ENCODE measurements around the gene LCNL1.

Gene LCNL1

DNA sequence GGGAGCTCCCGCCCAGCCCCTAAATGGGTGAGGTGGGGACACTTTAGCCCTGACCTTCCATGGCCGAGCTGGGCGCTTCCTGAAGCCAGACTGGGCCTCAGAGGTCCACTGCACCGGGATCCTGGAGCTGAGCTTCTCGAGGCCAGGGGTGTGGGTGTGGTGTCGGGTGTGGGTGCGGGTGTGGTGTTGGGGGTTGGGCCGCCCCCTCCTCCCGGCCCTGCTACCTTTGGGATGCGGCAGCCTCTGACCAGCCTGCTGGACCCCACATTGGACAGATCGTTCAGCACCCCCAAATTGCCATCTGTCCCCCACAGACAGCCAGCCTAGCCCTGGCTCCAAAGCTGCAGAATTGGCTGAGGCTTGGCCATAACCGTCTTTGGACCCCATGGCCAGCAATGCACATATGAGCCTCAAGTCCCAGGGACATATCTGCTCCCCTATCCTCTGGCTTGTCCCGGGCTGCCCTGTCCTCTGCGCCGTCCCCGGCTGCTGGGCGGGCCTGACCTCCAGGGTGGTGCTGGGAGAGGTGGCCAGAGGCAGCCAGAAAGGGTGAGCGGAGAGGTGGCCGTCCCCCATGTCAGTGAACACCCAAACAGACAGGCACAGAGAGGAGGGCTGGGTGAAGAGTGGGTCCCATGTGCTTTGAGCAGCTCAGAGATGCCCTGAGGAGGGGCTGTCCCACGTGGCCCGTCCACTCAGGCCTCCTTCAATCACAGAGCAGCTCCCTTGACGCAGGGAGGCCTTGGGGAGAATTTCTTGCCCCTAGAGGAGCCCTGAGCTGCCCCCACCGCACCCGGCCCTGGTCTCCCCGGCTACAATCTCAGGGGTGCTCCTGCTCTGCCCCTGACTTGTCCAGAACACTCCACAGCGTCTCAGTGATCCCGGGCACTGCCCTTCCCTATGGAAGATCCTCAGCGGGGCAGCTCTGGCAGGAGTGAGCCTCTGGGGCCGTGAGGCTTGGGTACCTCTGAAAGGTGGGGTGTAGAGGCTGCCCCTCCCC, 8.9 kb upstream of the LCNL1 start:
- no peak for DNase-seq (ENCODE audit: insufficient read length, low spot score)
- no peak for FAIRE-seq

DNA sequence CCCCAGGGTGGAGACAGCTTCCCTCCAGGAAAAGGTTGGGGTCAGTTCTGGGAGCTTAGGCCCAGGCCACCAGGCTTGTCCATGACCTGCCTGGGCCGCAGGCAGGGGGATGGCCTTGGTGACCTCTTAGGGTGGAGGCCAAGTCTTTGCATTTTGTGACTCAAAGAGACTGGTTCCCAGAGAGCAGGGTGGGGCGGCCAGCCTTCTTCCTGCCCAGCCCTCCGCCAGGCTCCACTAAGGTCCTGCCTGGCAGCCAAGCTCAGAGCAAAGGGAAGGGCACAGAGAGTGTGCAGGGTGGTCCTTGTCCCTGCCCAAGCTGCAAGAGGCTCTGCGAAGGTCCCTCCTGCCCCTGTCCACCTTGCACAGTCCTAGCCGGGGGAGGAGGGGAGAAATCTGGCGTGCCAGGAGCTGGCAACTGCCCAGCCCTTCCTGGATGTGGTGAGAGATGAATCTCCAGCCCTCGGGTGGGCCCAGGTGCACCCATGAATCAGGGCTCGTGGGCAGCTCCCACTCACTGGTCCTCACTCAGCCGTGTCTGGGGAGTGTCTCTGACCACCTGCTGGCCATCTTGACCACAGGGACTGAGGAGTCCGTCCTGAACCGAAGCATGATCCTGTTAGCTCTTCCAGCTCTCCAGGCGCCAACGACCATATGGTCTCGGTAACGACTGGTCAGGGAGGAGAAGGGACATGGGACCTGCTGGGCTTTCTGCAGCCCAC, 7.8 kb upstream of the LCNL1 start:
- no peak for FAIRE-seq
- no peak for DNase-seq (ENCODE audit: insufficient read length, low spot score)

DNA sequence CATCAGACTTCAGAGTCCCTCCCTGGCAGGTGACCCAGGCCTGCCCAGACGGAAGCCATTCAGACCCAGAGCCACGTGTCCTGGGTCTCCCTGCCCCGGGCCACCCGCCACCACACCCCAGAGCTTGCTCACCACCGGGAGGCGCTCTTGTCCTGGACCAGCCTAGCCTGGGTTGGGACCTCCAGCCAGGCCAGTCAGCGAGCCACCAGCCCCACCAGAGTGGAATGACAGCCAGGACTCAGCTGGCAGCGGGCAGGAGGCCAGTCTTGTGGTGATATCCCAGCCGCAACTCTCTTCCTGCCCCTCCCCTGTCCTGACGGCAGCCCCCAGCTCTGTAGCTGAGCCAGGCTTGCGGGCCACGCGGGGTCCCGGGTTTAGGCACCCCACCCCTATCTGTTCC, 7.1 kb upstream of the LCNL1 start:
- FAIRE-seq (no peak), DNase-seq (ENCODE audit: insufficient read length, low spot score) (no peak)

DNA sequence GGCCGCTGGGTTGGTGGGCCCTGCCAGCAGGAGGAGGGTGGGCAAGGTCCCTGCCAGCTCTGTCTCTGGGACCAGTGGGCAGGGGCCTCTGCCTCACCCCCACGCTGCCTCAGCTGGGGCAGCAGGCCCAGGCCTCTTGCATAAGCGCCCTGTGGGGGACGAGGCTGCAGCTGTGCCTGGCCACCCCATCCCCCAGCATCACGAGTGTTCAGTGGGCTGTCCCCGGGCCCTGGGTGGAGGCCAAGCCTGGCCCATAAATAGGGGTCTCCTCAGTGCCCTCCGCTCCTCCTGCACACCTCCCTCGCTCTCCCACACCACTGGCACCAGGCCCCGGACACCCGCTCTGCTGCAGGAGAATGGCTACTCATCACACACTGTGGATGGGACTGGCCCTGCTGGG, 5.6 kb upstream of the LCNL1 start, which contains the start of gene PTGDS:
Gene PTGDS, plus strand, starts transcription at position 282 of the 400 bp plus-strand sequence. Its CDS starts 75 bp downstream, at position 357.
- no peak for DNase-seq (ENCODE audit: insufficient read length, low spot score)
- FAIRE-seq, result no peak

DNA sequence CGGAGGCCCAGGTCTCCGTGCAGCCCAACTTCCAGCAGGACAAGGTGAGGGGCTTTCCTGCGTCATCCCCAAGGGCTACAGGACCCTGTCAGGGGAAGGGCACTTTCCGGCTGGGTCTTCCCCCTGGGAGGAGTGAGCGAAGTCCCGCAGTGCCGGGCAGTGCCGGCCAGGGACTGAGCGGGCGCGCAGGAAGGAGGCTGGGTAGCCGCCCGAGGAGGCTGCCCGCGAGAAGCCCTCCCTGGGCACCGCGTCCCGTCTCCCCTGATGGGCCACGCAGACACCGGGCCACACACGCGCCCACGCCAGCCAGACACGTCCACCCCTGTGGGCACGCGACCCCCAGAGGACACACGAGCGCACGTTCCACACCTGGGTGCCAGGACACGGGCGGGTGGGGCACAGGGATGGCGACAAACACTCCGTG, 5.1 kb upstream of the LCNL1 start:
- no peak for DNase-seq (ENCODE audit: insufficient read length, low spot score)
- no peak for FAIRE-seq

DNA sequence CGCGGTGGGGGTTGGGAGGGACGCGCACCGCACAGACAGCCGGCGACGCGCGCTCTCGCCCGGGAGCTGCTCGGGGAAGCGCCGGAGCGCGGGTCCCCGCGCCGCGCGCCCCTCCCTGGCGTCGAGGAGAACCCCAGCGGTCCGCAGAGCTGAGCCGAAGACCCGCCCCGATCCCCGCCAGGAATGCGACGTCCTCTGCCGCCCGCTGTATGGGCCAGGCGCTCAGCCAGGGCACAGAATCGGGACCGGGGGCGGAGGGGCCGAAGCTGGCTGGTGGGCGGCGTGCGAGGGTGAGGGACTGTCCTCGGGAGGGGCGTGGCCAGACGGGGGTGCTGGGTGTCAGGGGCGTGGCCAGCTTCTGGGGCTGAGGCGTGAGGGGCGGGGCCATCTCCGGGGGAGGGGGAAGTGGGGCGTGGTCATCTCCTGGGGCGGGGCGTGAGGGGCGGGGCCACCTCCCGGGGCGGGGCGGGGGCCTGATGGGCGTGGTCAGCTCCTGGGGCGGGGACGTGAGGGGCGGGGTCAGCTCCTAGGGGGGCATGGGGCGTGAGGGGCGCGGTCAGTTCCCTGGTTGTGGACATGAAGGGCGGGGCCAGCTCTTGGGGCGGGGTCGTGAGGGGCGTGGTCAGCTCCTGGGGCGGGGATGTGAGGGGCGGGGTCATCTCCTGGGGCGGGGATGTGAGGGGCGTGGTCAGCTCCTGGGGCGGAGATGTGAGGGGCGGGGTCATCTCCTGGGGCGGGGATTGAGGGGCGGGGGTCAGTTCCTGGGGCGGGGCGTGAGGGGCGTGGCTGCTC, 4.5 kb upstream of the LCNL1 start:
- FAIRE-seq (no peak), DNase-seq (ENCODE audit: insufficient read length, low spot score) (peak; percentile 65)

DNA sequence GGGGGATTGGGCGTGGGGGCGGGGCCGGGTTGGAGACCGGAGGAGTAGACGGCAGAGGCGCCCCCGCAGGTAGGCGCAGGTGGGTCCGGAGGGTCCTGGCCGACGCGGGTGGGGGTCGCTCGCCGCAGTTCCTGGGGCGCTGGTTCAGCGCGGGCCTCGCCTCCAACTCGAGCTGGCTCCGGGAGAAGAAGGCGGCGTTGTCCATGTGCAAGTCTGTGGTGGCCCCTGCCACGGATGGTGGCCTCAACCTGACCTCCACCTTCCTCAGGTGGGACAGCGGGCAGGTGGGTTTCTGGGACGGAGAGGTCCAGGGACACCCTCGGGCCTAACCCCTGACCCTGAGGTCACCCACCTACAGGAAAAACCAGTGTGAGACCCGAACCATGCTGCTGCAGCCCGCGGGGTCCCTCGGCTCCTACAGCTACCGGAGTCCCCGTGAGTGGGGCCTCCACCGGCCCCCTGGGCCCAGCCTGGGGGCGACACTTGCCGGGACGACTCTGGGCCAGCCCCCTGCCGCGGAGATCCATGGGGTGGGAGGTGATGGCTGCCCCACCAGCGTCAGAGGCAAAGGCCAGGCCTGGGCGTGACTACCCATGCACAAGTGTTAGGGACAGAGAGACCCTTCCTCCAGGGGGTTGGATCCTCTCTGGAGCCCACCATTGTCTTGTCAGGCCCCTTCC, 3.8 kb upstream of the LCNL1 start:
- no peak for DNase-seq (ENCODE audit: insufficient read length, low spot score)

DNA sequence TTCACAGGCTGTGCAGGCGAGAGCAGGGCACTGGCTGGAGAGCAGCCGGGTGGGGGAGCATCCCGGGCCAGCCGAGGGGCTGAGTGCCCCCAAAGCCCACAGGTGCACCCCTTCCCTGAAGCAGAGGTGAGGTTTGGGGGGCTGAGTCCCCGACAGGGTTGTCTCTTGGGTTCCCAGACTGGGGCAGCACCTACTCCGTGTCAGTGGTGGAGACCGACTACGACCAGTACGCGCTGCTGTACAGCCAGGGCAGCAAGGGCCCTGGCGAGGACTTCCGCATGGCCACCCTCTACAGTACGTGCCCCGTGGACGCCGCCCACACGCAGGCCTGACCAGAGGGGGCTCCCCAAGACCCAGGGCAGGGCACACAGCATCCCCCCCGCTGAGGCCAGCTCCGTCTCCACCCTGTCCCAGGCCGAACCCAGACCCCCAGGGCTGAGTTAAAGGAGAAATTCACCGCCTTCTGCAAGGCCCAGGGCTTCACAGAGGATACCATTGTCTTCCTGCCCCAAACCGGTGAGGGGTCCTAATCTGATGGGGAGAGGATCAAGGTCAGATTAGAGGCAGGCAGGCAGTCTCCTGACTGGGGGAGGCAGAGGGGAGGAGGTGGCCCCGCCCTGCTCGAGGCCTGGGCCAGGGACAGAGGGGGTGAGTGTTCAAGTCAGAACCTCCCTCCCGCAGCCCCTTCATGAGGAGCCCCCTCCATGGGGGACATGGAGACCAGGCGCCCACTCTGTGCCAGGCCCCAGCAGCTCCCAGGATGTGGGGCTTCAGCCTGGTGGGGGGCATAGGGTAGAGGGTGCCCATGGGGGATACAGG, 2.8 kb upstream of the LCNL1 start:
- no peak for DNase-seq (ENCODE audit: insufficient read length, low spot score)
- FAIRE-seq, result no peak

More for the DNA sequence above, 3.8 kb upstream of the LCNL1 start:
- no peak for FAIRE-seq

DNA sequence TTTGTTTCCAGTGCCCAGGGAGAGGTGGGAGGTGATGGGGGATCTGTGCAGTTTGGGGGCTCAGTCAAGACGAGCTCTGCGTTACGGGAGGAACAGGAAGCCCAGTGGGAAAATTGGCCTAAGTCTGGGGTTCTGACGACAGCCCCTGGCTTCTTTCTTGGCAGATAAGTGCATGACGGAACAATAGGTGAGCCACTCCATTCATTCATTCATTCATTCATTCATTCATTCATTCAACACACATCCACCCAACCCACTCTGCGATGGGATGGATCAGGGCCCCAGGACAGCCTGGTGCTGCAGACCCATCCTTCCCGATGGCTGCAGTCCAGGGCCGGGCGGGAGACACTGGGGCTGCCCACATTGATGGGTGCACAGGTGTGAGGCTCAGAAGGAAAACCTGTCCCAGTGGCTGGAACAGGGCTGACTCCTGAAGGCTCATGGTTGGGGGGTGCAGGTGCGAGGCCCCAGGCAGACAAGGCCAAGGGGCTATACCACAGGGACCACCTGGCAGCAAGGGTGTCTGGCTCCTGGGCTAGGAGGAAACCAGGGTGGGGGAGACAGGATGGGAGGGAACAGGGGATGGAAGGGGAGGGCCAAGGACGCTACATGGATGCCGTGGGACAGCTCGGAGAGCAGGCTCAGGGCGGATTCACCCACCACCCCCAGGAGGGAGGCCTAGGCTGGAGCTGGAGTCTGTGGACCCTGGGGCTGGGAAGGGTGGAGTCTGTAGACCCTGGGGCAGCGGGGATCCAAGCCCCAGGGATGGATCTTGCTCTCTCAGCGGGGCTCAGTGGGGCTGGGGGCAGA, 1.9 kb upstream of the LCNL1 start:
- FAIRE-seq (no peak), DNase-seq (ENCODE audit: insufficient read length, low spot score) (no peak)

DNA sequence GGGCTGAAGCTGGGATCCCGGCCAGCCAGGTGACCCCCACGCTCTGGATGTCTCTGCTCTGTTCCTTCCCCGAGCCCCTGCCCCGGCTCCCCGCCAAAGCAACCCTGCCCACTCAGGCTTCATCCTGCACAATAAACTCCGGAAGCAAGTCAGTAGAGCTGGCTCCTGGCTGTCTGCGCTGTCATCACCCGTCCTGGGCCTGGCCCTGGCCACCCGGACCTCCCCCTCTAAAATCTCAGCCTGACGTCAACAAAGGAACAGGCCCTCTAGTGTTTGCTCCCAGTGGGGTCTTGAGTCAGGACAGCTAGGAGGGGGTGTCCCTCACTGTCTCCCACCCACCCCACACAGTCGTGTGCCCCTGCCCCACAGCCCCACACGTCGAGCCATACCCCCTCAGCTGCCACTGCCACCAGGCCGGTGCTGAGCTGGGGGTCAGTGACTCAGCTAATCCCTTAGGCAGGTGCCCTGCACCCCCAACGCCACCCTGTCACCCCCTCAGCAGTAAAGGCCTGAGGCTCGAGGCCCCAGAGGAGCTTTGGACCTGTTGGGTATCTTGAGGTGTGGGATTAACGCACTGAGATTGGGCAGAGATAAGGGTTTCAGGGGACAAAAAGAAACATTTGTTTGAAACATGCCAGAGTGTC, 1.1 kb upstream of the LCNL1 start:
- FAIRE-seq, result no peak
- no peak for DNase-seq (ENCODE audit: insufficient read length, low spot score)

DNA sequence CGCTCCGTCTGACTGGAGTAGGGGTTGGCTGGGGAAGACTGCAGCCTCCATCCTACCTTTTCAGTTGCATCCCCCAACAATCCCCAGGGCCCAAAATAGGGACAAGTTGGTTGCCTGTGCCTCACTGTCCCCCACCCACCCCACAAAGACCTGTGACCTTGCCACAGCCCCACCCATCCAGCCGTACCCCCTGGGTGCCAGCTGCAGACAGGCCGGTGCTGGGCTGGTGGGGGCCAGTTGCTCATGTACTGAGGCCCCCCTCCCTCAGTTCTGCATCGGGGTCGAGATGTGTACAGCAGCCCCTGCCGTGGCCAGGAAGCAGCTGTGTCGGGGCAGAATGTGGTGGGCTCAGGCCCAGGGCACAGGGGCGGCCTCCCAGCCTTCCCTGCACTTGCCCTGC, 374 bp downstream of the LCNL1 start:
- DNase-seq (ENCODE audit: insufficient read length, low spot score), result no peak
- no peak for FAIRE-seq

DNA sequence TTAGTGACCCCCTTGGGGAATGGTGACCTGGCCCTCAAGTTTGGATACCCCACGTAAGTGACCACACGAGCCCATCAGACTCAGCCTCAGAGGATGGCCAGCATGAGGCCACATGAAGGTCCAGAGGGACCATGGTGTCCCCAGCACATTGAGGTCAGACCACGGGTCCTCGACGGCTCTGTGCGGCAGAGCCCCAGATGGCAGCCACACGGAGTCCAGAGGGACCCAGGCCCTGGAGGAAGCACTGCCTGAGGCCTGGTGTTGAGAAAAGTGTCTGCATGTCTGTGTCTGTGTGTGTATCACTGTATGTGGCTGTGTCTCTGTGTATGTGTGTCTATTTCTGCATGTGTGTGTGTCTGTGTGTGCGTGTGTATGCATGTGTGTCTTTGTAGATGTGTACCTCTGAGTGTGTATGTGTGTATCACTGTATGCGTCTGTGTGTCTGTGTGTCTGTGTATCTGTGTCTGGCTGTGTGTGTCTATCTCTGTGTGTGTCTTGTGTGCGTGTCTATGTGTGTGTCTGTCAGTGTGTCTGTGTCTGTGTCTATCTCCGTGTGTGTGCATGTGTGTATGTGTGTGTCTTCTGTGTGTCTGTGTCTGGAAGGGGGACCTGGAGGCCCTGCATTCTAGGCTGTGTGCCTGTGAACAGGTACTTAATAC, 992 bp downstream of the LCNL1 start:
- no peak for FAIRE-seq

DNA sequence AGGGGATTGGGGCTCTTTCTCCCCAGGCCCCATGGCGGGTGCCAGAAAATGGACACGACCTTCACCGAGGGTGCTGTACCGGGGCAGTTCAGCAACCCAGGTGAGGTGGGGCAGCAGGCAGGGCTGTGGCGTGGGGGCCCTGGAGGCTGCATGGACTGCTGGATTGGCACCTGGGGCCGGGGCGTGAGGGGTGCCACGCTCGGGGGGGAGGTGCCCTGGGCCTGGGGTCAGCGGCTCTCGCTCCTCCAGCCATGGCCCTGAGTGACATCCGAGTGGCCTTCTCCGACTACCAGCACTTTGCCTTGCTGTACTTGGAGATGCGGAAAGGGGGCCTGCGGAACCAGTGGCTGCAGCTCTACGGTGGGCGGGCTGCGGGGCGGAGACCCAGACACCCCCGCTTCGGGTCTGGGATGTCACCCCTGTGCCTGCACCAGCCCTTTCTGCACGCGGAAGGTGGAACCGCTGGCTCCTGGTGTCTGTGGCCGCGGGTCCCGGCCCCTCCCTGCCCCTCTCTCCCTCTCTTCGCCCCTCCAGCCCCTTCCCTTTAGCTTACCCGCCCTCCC, 1.8 kb downstream of the LCNL1 start:
- FAIRE-seq, result no peak
- no peak for DNase-seq (ENCODE audit: insufficient read length, low spot score)

More for the DNA sequence above, 992 bp downstream of the LCNL1 start:
- no peak for DNase-seq (ENCODE audit: insufficient read length, low spot score)

DNA sequence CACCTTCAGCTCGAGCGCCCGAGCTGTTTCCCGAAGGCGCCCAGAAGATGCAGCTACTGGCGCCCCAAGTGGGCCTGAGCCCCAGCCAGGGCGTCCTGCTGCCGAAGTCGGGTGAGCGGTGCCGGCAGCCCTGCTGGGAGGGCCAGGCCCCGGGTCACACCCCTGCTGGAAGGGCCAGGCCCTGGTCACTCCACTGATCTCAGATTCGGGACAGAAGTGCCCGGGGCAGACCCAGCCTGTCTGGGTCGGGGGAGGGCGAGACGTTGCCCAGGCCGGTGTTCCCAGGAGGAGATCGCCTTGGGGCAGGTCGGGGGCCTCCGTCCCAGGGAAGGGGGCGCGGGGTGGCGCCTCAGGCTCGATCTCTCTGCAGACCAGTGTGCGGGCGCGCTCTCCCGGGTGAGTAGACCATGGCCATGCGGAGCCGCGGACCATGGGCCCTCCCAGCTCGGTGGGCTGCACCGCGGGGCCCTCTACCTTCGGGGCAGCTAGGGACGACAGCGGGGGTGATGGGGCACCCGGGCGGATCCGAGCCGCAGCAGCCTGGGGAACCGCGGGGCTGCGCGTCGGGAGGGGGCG, 2.3 kb downstream of the LCNL1 start:
- FAIRE-seq, result no peak

DNA sequence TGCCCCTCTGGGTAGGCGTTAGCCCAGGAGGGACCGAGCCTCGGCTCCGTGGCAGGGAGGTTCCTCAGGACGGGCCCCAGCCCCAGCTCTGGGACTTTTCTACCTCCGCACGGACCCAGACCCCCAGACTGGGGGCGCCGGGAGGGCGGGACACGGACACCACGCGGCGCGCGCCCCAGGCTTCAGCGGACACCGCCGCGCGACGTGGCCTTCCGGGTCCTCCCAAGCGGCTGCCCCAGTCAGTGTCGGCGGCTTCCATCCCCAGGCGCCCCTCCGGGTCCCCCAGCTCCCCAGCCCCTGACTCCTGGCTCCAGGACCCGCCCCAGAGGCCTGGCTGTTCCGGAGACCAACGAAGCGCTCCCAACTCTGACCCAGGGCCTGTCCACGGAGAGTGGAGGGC, 3.1 kb downstream of the LCNL1 start:
- FAIRE-seq (no peak), DNase-seq (ENCODE audit: insufficient read length, low spot score) (no peak)

More for the DNA sequence above, 2.3 kb downstream of the LCNL1 start:
- no peak for DNase-seq (ENCODE audit: insufficient read length, low spot score)

DNA sequence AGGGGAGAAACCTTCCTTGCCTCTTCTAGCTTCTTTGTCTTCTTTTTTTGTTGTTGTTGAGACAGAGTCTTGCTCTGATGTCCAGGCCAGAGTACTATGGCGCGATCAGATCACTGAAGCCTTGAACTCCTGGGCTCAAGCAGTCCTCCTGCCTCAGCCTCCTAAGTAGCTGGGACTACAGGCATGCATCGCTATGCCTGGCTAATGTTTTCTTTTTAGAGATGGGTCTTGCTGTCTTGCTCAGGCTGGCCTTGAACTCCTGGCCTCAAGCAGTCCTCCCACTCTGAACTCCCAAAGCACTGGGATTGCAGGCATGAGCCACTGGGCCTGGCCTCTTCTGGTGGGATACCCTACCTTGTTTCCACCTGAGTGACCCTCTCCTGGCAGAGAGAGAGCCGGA, 6.1 kb downstream of the LCNL1 start:
- FAIRE-seq, result no peak
- DNase-seq (ENCODE audit: insufficient read length, low spot score), result no peak

All from GM19239 (cell line).